Kidney (tissue), 14 donors: ENCODE results near the gene CCDC187. TPM values are rescaled to one million over a fixed set of nuclear protein-coding genes. Genes with fewer than 3 reads are reported as not detected.

Source experiments
- DNase-seq, 5 donors: peaks; one replicate each; pipeline ENCODE4 v3.0.0-alpha.2; 2013 to 2020
- FAIRE-seq: peaks from 2 replicates; lab custom pipeline; 2012; peaks lifted over from hg19 to GRCh38; lab: Jason Lieb, UNC
- H3K27ac ChIP-seq, 2 donors: one replicate each; pipeline ENCODE4 v1.7.0; 2013; ENCODE audit warnings: low read depth in 2 of 2, low read length in 2 of 2, inconsistent platforms in 1 of 2
- H3K27me3 ChIP-seq: one replicate; pipeline ENCODE4 v1.7.1; 2013; ENCODE audit warnings: low read length, inconsistent platforms; ENCODE audit not compliant: control insufficient read depth, insufficient read depth
- H3K36me3 ChIP-seq, 3 donors: one replicate each; pipeline versions ENCODE4 v1.7.0 to v1.7.1; 2013; ENCODE audit warnings: low read length in 3 of 3, control low read depth in 1 of 3, inconsistent platforms in 1 of 3; ENCODE audit not compliant: insufficient read depth in 3 of 3, control insufficient read depth in 2 of 3
- H3K4me1 ChIP-seq, 3 donors: one replicate each; pipeline versions ENCODE4 v1.7.0 to v1.7.1; 2013; ENCODE audit warnings: low read length in 3 of 3, inconsistent platforms in 1 of 3, low read depth in 1 of 3; ENCODE audit not compliant: control insufficient read depth in 2 of 3, insufficient read depth in 2 of 3
- H3K4me3 ChIP-seq, 3 donors: one replicate each; pipeline versions ENCODE4 v1.7.0 to v1.8.1; 2013; ENCODE audit warnings: low read length in 3 of 3, control low read depth in 1 of 3, inconsistent platforms in 1 of 3
- H3K9ac ChIP-seq, 3 donors: one replicate each; pipeline versions ENCODE4 v1.7.0 to v1.7.1; 2013; ENCODE audit warnings: low read length in 3 of 3, control low read depth in 1 of 3, inconsistent platforms in 1 of 3
- H3K9me3 ChIP-seq, 3 donors: one replicate each; pipeline versions ENCODE4 v1.7.0 to v1.7.1; 2013; ENCODE audit warnings: low read length in 3 of 3, control low read depth in 1 of 3, inconsistent platforms in 1 of 3; ENCODE audit not compliant: control insufficient read depth in 2 of 3, insufficient read depth in 1 of 3
- CTCF ChIP-seq: IDR thresholded peaks from 3 replicates; pipeline ENCODE4 v1.5.1; 2012; ENCODE audit warnings: mild to moderate bottlenecking, moderate library complexity, borderline replicate concordance; ENCODE audit not compliant: insufficient read depth; ENCODE audit errors: extremely low read depth
- intact Hi-C: fragments of 100-400 bp; cut with DNase I; formaldehyde crosslinking; loops from one replicate; pipeline ENCODE4 v1.11.1; 2022
- polyA plus RNA-seq: library from polyadenylated mRNA; stranded (reverse); fragments of 350-450 nt; fragmentation: Illumina TruSeq; extraction: RNeasy Lipid Tissue Mini Kit (QIAGEN cat#74804); gene quantifications from one replicate; pipeline ENCODE4 v1.2.3, GENCODE V29; 2014; ENCODE audit warnings: low read depth, low replicate concordance; ENCODE audit not compliant: insufficient read depth
- total RNA-seq: library from RNA; stranded (reverse); fragmentation: NEBNext Ultra II Directional; extraction: Animal tissue kit (Norgen Biotek cat#: 25700); gene quantifications from one replicate; pipeline ENCODE4 v1.2.1, GENCODE V29; 2021
- donor health status: control.
- donor health status: control.
- donor health status: control.
- donor health status: control.
- donor health status: control.
- donor health status: DM: yes; HTN: yes; CAD: no.
- donor health status: Normal renal cell carcinoma (clear cell type).

CCDC187 gene
- total and polyA plus RNA-seq, 2 donors from 2014 or later = 0.84 to 2.3 TPM

GRCh38 chr9:136261686-136262430 lies 42.0 kb downstream of the CCDC187 start:
- FAIRE-seq (no peak), DNase-seq (peak in 2 of 5 donors; percentile 25 to 54)
- Histone ChIP-seq H3K27ac (no peak overlapping the region), H3K4me3 (no peak overlapping the region), H3K36me3 (no peaks in the 10 kb centered on the region), H3K4me1 (no peaks in the 10 kb centered on the region), H3K9me3 (no peaks in the 10 kb centered on the region), H3K9ac (no peak overlapping the region), H3K27me3 (no peaks in the 10 kb centered on the region)
- TF ChIP-seq CTCF = no peak
- intact Hi-C loops = no loop called here

GRCh38 chr9:136260936-136261472 lies 42.9 kb downstream of the CCDC187 start:
- no peak overlapping the region for H3K27ac ChIP-seq
- no peaks in the 10 kb centered on the region for H3K27me3 ChIP-seq
- no peak overlapping the region for H3K9ac ChIP-seq
- H3K4me3 ChIP-seq = no peak overlapping the region
- no peak for TF ChIP-seq CTCF
- H3K4me1 ChIP-seq = no peaks in the 10 kb centered on the region
- intact Hi-C loops = no loop called here
- no peaks in the 10 kb centered on the region for H3K36me3 ChIP-seq
- no peaks in the 10 kb centered on the region for H3K9me3 ChIP-seq
- peak in 1 of 5 donors; percentile 66 for DNase-seq
- FAIRE-seq = no peak

- no peak for FAIRE-seq
- H3K9ac ChIP-seq = no peak overlapping the region
- H3K36me3 ChIP-seq = no peaks in the 10 kb centered on the region
- H3K9me3 ChIP-seq = no peaks in the 10 kb centered on the region
- no peak for DNase-seq
- TF ChIP-seq CTCF = no peak
- H3K27ac ChIP-seq = no peak overlapping the region
- H3K4me1 ChIP-seq = no peaks in the 10 kb centered on the region
- no peaks in the 10 kb centered on the region for H3K27me3 ChIP-seq
- intact Hi-C loops = no loop called here
- H3K4me3 ChIP-seq = no peak overlapping the region
Observed at GRCh38 chr9:136260521-136260920, 43.4 kb downstream of the CCDC187 start.
